Measurements from ENCODE around the gene SRSF4.

Gene SRSF4

GRCh38 chr1:29100487-29100886 is 81.2 kb downstream of the SRSF4 start:
- no peak for TF ChIP-seq CTCF (IDR thresholded peaks at IDR 0.05; ENCODE audit: insufficient read depth, low read depth, low read length, missing control alignments)
- H3K4me3 ChIP-seq (ENCODE audit: low read depth, low read length): no peak overlapping the region
- no peak for DNase-seq (ENCODE audit: low read depth)

- no peak for DNase-seq (ENCODE audit: low read depth)
- no peak for TF ChIP-seq CTCF (IDR thresholded peaks at IDR 0.05; ENCODE audit: insufficient read depth, low read depth, low read length, missing control alignments)
- no peak overlapping the region for H3K4me3 ChIP-seq (ENCODE audit: low read depth, low read length)
These were observed 82.4 kb downstream of the SRSF4 start for GRCh38 chr1:29099286-29099685.

Measured in GM12865 (cell line).